H1 (cell line): Measurements from ENCODE around the gene TBCA. TPM values are rescaled to one million over a fixed set of nuclear protein-coding genes. Genes with fewer than 3 reads are reported as not detected.

Experiments used
- CTCF ChIA-PET: fragments of 300-600 bp; sonication (Branson Sonifier 250); formaldehyde crosslinking; loops from one replicate; lab custom pipeline; 2021; ENCODE audit not compliant: partially characterized antibody; lab: Charles Lee
- POLR2A ChIA-PET: fragments of 300-600 bp; sonication (Branson Sonifier 250); formaldehyde crosslinking; loops from one replicate; lab custom pipeline; 2021; ENCODE audit warnings: inconsistent platforms; ENCODE audit not compliant: partially characterized antibody; lab: Charles Lee
- DNase-seq, 2 experiments: peaks; one replicate each; pipeline versions ENCODE4 v3.0.0 to v3.0.0-alpha.2; 2010 to 2022; ENCODE audit warnings: low spot score in 2 of 2, low read depth in 1 of 2, mixed read lengths in 1 of 2
- FAIRE-seq: peaks from 2 replicates; lab custom pipeline; 2011; peaks lifted over from hg19 to GRCh38; lab: Jason Lieb, UNC
- H2AFZ ChIP-seq: 2 replicates; pipeline ENCODE4 v1.8.1; 2012; ENCODE audit warnings: low read length, inconsistent platforms
- H2AK5ac ChIP-seq: 2 replicates; pipeline ENCODE4 v1.6.1; 2013; ENCODE audit warnings: low read depth, low read length
- H2BK120ac ChIP-seq: replicated peaks from 2 replicates; pipeline ENCODE3; 2013; ENCODE audit warnings: low read depth, low read length, inconsistent platforms
- H2BK12ac ChIP-seq: 2 replicates; pipeline ENCODE4 v1.6.1; 2013; ENCODE audit warnings: low read depth, low read length
- H2BK15ac ChIP-seq: 2 replicates; pipeline ENCODE4 v1.6.1; 2013; ENCODE audit warnings: low read length
- H2BK20ac ChIP-seq: 2 replicates; pipeline ENCODE4 v1.6.1; 2013; ENCODE audit warnings: low read length
- H2BK5ac ChIP-seq: 2 replicates; pipeline ENCODE4 v1.6.1; 2013; ENCODE audit warnings: low read depth, low read length
- H3K14ac ChIP-seq: 2 replicates; pipeline ENCODE4 v1.6.1; 2013; ENCODE audit warnings: inconsistent platforms; ENCODE audit not compliant: insufficient read length
- H3K18ac ChIP-seq: 2 replicates; pipeline ENCODE4 v1.6.1; 2013; ENCODE audit warnings: low read length; ENCODE audit errors: extremely low read depth
- H3K23ac ChIP-seq: 2 replicates; pipeline ENCODE4 v1.6.1; 2013; ENCODE audit warnings: inconsistent platforms; ENCODE audit not compliant: insufficient read length
- H3K23me2 ChIP-seq: 2 replicates; pipeline ENCODE4 v1.6.1; 2013; ENCODE audit warnings: low read depth, low read length
- H3K27ac ChIP-seq: 2 replicates; pipeline ENCODE4 v1.6.1; 2011; ENCODE audit warnings: low read depth, low read length, inconsistent platforms
- H3K27me3 ChIP-seq, 4 experiments: replicated peaks in 1 of 4; 1 replicate in 1 of 4; 2 replicates in 3 of 4; pipeline versions ENCODE4 v1.6.1 to v1.8.1; 2011 to 2013; ENCODE audit warnings: low read length in 3 of 4, mild to moderate bottlenecking in 3 of 4, inconsistent platforms in 2 of 4, mixed read lengths in 2 of 4, moderate library complexity in 1 of 4; ENCODE audit not compliant: control insufficient read depth in 3 of 4, insufficient read depth in 3 of 4; ENCODE audit errors: extremely low read depth in 1 of 4
- H3K36me3 ChIP-seq, 4 experiments: 2 replicates each; pipeline versions ENCODE4 v1.6.1 to v1.8.1; 2011 to 2013; ENCODE audit warnings: mild to moderate bottlenecking in 4 of 4, low read length in 3 of 4, moderate library complexity in 2 of 4, control low read depth in 1 of 4, inconsistent platforms in 1 of 4; ENCODE audit not compliant: insufficient read depth in 4 of 4, control insufficient read depth in 2 of 4
- H3K4ac ChIP-seq: replicated peaks from 2 replicates; pipeline ENCODE3; 2013; ENCODE audit warnings: low read length, low read depth, mixed read lengths, inconsistent platforms; ENCODE audit not compliant: insufficient read length
- H3K4me1 ChIP-seq, 4 experiments: replicated peaks in 1 of 4; 1 replicate in 1 of 4; 2 replicates in 3 of 4; pipeline versions ENCODE4 v1.6.1 to v1.8.1; 2011 to 2013; ENCODE audit warnings: low read length in 3 of 4, inconsistent platforms in 2 of 4, mixed read lengths in 1 of 4; ENCODE audit not compliant: insufficient read depth in 4 of 4, control insufficient read depth in 3 of 4
- H3K4me2 ChIP-seq, 2 experiments: 2 replicates each; pipeline versions ENCODE4 v1.6.1 to v1.8.1; 2011 to 2013; ENCODE audit warnings: low read depth in 2 of 2, low read length in 2 of 2, control low read depth in 1 of 2, inconsistent platforms in 1 of 2, mild to moderate bottlenecking in 1 of 2; ENCODE audit not compliant: insufficient read depth in 1 of 2
- H3K4me3 ChIP-seq, 4 experiments: fragments of 200-600, 300-600 bp in 1 of 4; sonication (generic), shearing (Covaris generic), sonication (Bioruptor Twin) in 1 of 4; 2 replicates each; pipeline versions ENCODE4 v1.5.1 to v1.8.1; 2011 to 2016; ENCODE audit warnings: low read length in 4 of 4, low read depth in 3 of 4, control low read depth in 2 of 4, inconsistent platforms in 2 of 4, mild to moderate bottlenecking in 2 of 4, mixed read lengths in 1 of 4, moderate library complexity in 1 of 4; ENCODE audit not compliant: insufficient read depth in 2 of 4; ENCODE audit errors: extremely low read depth in 1 of 4
- H3K56ac ChIP-seq: replicated peaks from 2 replicates; pipeline ENCODE3; 2013; ENCODE audit warnings: low read depth, mild to moderate bottlenecking, mixed read lengths, low read length, inconsistent platforms; ENCODE audit not compliant: insufficient read length
- H3K79me1 ChIP-seq: 2 replicates; pipeline ENCODE4 v1.6.1; 2013; ENCODE audit warnings: low read depth, low read length, control low read depth
- H3K79me2 ChIP-seq, 2 experiments: 2 replicates each; pipeline versions ENCODE4 v1.6.1 to v1.8.1; 2012 to 2013; ENCODE audit warnings: low read length in 2 of 2, mild to moderate bottlenecking in 2 of 2, inconsistent platforms in 1 of 2; ENCODE audit not compliant: insufficient read depth in 2 of 2, control insufficient read depth in 1 of 2
- H3K9ac ChIP-seq, 4 experiments: replicated peaks in 1 of 4; 1 replicate in 1 of 4; 2 replicates in 3 of 4; pipeline versions ENCODE4 v1.6.1 to v1.8.1; 2011 to 2013; ENCODE audit warnings: low read depth in 3 of 4, low read length in 3 of 4, control low read depth in 2 of 4, mild to moderate bottlenecking in 2 of 4, moderate library complexity in 2 of 4, inconsistent platforms in 1 of 4; ENCODE audit errors: extremely low read depth in 1 of 4
- H3K9me3 ChIP-seq, 2 experiments: 2 replicates each; pipeline versions ENCODE4 v1.6.1 to v1.8.1; 2012 to 2013; ENCODE audit warnings: mild to moderate bottlenecking in 2 of 2, moderate library complexity in 2 of 2, control low read depth in 1 of 2, inconsistent platforms in 1 of 2, low read depth in 1 of 2, low read length in 1 of 2, mixed read lengths in 1 of 2; ENCODE audit not compliant: insufficient read depth in 2 of 2
- H4K20me1 ChIP-seq, 2 experiments: replicated peaks in 1 of 2; 2 replicates each; pipeline versions ENCODE3 to v1.8.1; 2011 to 2013; ENCODE audit warnings: inconsistent platforms in 2 of 2, low read length in 2 of 2, mild to moderate bottlenecking in 1 of 2; ENCODE audit not compliant: insufficient read depth in 2 of 2, control insufficient read depth in 1 of 2
- H4K5ac ChIP-seq: 2 replicates; pipeline ENCODE4 v1.6.1; 2013; ENCODE audit warnings: low read length, low read depth, mixed read lengths, inconsistent platforms; ENCODE audit not compliant: insufficient read length
- H4K8ac ChIP-seq: 2 replicates; pipeline ENCODE4 v1.8.0; 2013; ENCODE audit warnings: mild to moderate bottlenecking, moderate library complexity, low read length, inconsistent platforms; ENCODE audit not compliant: insufficient read depth; ENCODE audit errors: extremely low read depth
- H4K91ac ChIP-seq: replicated peaks from 2 replicates; pipeline ENCODE3; 2013; ENCODE audit warnings: low read length, mixed read lengths, inconsistent platforms; ENCODE audit not compliant: insufficient read length
- BCL11A ChIP-seq, 2 experiments: IDR thresholded peaks; one replicate each; pipeline ENCODE4 v1.6.1; 2011; ENCODE audit warnings: low read depth in 2 of 2, low read length in 2 of 2, mild to moderate bottlenecking in 2 of 2
- BRCA1 ChIP-seq: IDR thresholded peaks from 2 replicates; pipeline ENCODE4 v1.6.1; 2012; ENCODE audit warnings: low read depth, low read length, improper control_type of control experiment
- CTBP2 ChIP-seq: IDR thresholded peaks from 2 replicates; pipeline ENCODE4 v1.7.0; 2011; ENCODE audit warnings: borderline replicate concordance, mild to moderate bottlenecking, moderate library complexity, mixed read lengths, low read length; ENCODE audit not compliant: insufficient read depth, insufficient read length
- FOSL1 ChIP-seq: IDR thresholded peaks from 2 replicates; pipeline ENCODE4 v1.6.1; 2011; ENCODE audit warnings: mild to moderate bottlenecking, low read depth, low read length, moderate library complexity; ENCODE audit not compliant: insufficient read depth
- JUND ChIP-seq: IDR thresholded peaks from 2 replicates; pipeline ENCODE4 v1.6.1; 2011; ENCODE audit warnings: mild to moderate bottlenecking, improper control_type of control experiment, low read length
- POLR2AphosphoS5 ChIP-seq: IDR thresholded peaks from 2 replicates; pipeline ENCODE4 v1.6.1; 2011; ENCODE audit warnings: low read depth, low read length
- RNF2 ChIP-seq: fragments of 200-900, 300-1000 bp; sonication (generic); IDR thresholded peaks from 2 replicates; pipeline ENCODE4 v1.7.1; 2016; ENCODE audit warnings: borderline replicate concordance, low read depth, mild to moderate bottlenecking, antibody characterized with exemption, low read length; ENCODE audit not compliant: poor library complexity, severe bottlenecking; ENCODE audit errors: missing control alignments
- polyA plus RNA-seq, 7 experiments: library from polyadenylated mRNA; depleted of rRNA in 3 of 7; stranded (reverse) in 5 of 7; unstranded in 2 of 7; fragments of >200 nt in 5 of 7; fragments of 200-250 nt in 2 of 7; gene quantifications; 1 replicate in 5 of 7; 2 replicates in 1 of 7; 4 replicates in 1 of 7; pipeline versions ENCODE4 v1.2.1 to v1.2.3, GENCODE V29; 2011 to 2013; ENCODE audit warnings: missing spikeins in 2 of 7, mixed read lengths in 2 of 7
- total RNA-seq: library from RNA; stranded (reverse); fragmentation: NEBNext Ultra II Directional; extraction: Animal tissue kit (Norgen Biotek cat#: 25700); gene quantifications from 2 replicates; pipeline ENCODE4 v1.2.1, GENCODE V29; 2021

The TBCA gene
- total and polyA plus RNA-seq, 2 of the 8 experiments (the other 6 are each of a cell fraction or from before 2014, with no cell fraction given), result 55.7 to 320 TPM

- peaks cover 0 to 15% (median 4%) of the 10 kb centered on the region in 4 experiments; a peak in 3 of 8 replicates for H3K36me3 ChIP-seq
- H3K23me2 ChIP-seq, result no peaks in the 10 kb centered on the region
- no peak overlapping the region for H3K56ac ChIP-seq
- no peak overlapping the region for H3K4me2 ChIP-seq
- H3K27ac ChIP-seq, result no peak overlapping the region
- DNase-seq (no peak), FAIRE-seq (no peak)
- H2BK5ac ChIP-seq, result no peak overlapping the region
- no peak overlapping the region for H3K9ac ChIP-seq
- no peak overlapping the region for H4K5ac ChIP-seq
- no peak overlapping the region for H2BK15ac ChIP-seq
- H4K20me1 ChIP-seq, result peaks cover 7 to 9% of the 10 kb centered on the region in 2 experiments
- no peak overlapping the region for H3K14ac ChIP-seq
- no peak overlapping the region for H3K4ac ChIP-seq
- CTCF ChIA-PET, result interaction anchor here (0.5 kb wide), 1 partner anchor 238 kb away, joined by 3 read pairs; no protein-coding TSS in a partner anchor
- peaks cover 3% of the 10 kb centered on the region; the same call in 1 of the 2 replicates for H3K79me1 ChIP-seq
- H3K18ac ChIP-seq, result no peak overlapping the region
- H3K27me3 ChIP-seq, result peaks cover 0 to 1% (median 0%) of the 10 kb centered on the region in 4 experiments; a peak in 2 of 7 replicates
- peaks cover 0 to 11% (median 4%) of the 10 kb centered on the region in 4 experiments; a peak in 4 of 7 replicates for H3K4me1 ChIP-seq
- H2BK120ac ChIP-seq, result no peak overlapping the region
- no peak overlapping the region for H2BK12ac ChIP-seq
- no peak overlapping the region for H2AFZ ChIP-seq
- POLR2A ChIA-PET, result no interaction called here
- no peak overlapping the region for H2AK5ac ChIP-seq
- no peak overlapping the region for H3K4me3 ChIP-seq
- H2BK20ac ChIP-seq, result no peak overlapping the region
- no peak overlapping the region for H3K23ac ChIP-seq
- H4K8ac ChIP-seq, result no peak overlapping the region
- no peak overlapping the region for H4K91ac ChIP-seq
- no peaks in the 10 kb centered on the region for H3K9me3 ChIP-seq
- peaks cover 13 to 98% of the 10 kb centered on the region in 2 experiments for H3K79me2 ChIP-seq
- TF ChIP-seq POLR2AphosphoS5, result no peak
- TF ChIP-seq FOSL1, result no peak
- TF ChIP-seq JUND, result no peak
- TF ChIP-seq BCL11A (IDR thresholded peaks at IDR 0.05; ENCODE audit: low read depth in 2 of 2, low read length in 2 of 2), result no peak
- no peak for TF ChIP-seq RNF2
- TF ChIP-seq BRCA1, result no peak
- no peak for TF ChIP-seq CTBP2
These were observed 7.2 kb downstream of the TBCA start for GRCh38 chr5:77768978-77769377.
